ENCODE results near the gene ZCCHC4.
"Not testable (repeated sequence)": the region's sequence is repeated elsewhere in the genome, so short reads cannot be mapped to it uniquely, and the experiment has no call there.

Gene ZCCHC4

GRCh38 chr4:25370242-25370641 is 57.7 kb downstream of the ZCCHC4 start:
- ATAC-seq, result no peak

GRCh38 chr4:25372549-25372948 is 60.0 kb downstream of the ZCCHC4 start:
- ATAC-seq, result not testable (repeated sequence)

More at GRCh38 chr4:25370242-25370641, 57.7 kb downstream of the ZCCHC4 start:
- TF ChIP-seq CREB5 (CRISPR knock-in tag; IDR thresholded peaks at IDR 0.05; ENCODE audit: low read depth) (no peak), RARB (CRISPR knock-in tag; IDR thresholded peaks at IDR 0.05) (no peak), SNAI2 (CRISPR knock-in tag; IDR thresholded peaks at IDR 0.05) (no peak), TSHZ2 (CRISPR knock-in tag; IDR thresholded peaks at IDR 0.05) (no peak), OSR1 (CRISPR knock-in tag; IDR thresholded peaks at IDR 0.05) (no peak), CSRNP3 (CRISPR knock-in tag; IDR thresholded peaks at IDR 0.05) (no peak), ZNF565 (CRISPR knock-in tag; conservative IDR thresholded peaks at IDR 0.05; ENCODE audit: low read depth) (no peak)

GRCh38 chr4:25376754-25377571 is 64.4 kb downstream of the ZCCHC4 start, which contains the start of gene ANAPC4:
Gene ANAPC4, plus strand, starts transcription at chr4:25377263. Its CDS starts 165 bp downstream, at chr4:25377428.
- no peak for TF ChIP-seq TSHZ2 (CRISPR knock-in tag; IDR thresholded peaks at IDR 0.05)
- ATAC-seq, result peak; percentile 98

- TF ChIP-seq ZNF565 (CRISPR knock-in tag; conservative IDR thresholded peaks at IDR 0.05; ENCODE audit: low read depth), result peak; percentile 96
- TF ChIP-seq TCF4 (CRISPR knock-in tag; IDR thresholded peaks at IDR 0.05; ENCODE audit: borderline replicate concordance), result no peak
- peak; percentile 2; the same call in 2 of the 3 replicates for ATAC-seq
These were observed 65.2 kb downstream of the ZCCHC4 start for GRCh38 chr4:25377572-25378436.

GRCh38 chr4:25378437-25378743 is 65.8 kb downstream of the ZCCHC4 start:
- no peak for ATAC-seq
- TF ChIP-seq PPARA (CRISPR knock-in tag; IDR thresholded peaks at IDR 0.05; ENCODE audit: borderline replicate concordance) (no peak), RARB (CRISPR knock-in tag; IDR thresholded peaks at IDR 0.05) (no peak), PATZ1 (CRISPR knock-in tag; IDR thresholded peaks at IDR 0.05; ENCODE audit: borderline replicate concordance) (no peak), ZFP3 (CRISPR knock-in tag; IDR thresholded peaks at IDR 0.05) (no peak), ZNF8 (CRISPR knock-in tag; IDR thresholded peaks at IDR 0.05) (no peak), TSHZ2 (CRISPR knock-in tag; IDR thresholded peaks at IDR 0.05) (no peak), BACH2 (CRISPR knock-in tag; IDR thresholded peaks at IDR 0.05; ENCODE audit: borderline replicate concordance) (no peak), OSR1 (CRISPR knock-in tag; IDR thresholded peaks at IDR 0.05) (no peak), CREB5 (CRISPR knock-in tag; IDR thresholded peaks at IDR 0.05; ENCODE audit: low read depth) (no peak), ZC3H10 (CRISPR knock-in tag; IDR thresholded peaks at IDR 0.05) (no peak), ZNF565 (CRISPR knock-in tag; conservative IDR thresholded peaks at IDR 0.05; ENCODE audit: low read depth) (no peak), ZFP30 (CRISPR knock-in tag; IDR thresholded peaks at IDR 0.05) (no peak)

Measured in SK-N-SH treated with all-trans-retinoic acid at 6 μM for 48 hours (cell line).